Fibroblast of lung (primary cell): ENCODE results near the gene PIMREG. TPM values are rescaled to one million over a fixed set of nuclear protein-coding genes. Genes with fewer than 3 reads are reported as not detected.

ENCODE experiments used
- DNase-seq, 2 donors: peaks; one replicate each; pipeline versions ENCODE4 v3.0.0 to v3.0.0-alpha.2; 2010; ENCODE audit warnings: low read depth in 2 of 2
- H2AFZ ChIP-seq: 2 replicates; pipeline ENCODE4 v1.5.1; 2012; ENCODE audit warnings: low read length, control low read depth, inconsistent platforms
- H3K27ac ChIP-seq: 2 replicates; pipeline ENCODE4 v1.5.1; 2011; ENCODE audit warnings: low read length, control low read depth; ENCODE audit not compliant: insufficient read depth
- H3K27me3 ChIP-seq: 2 replicates; pipeline ENCODE4 v1.5.1; 2011; ENCODE audit warnings: mild to moderate bottlenecking, low read length; ENCODE audit not compliant: control insufficient read depth, insufficient read depth
- H3K36me3 ChIP-seq: 2 replicates; pipeline ENCODE4 v1.5.1; 2011; ENCODE audit warnings: low read length; ENCODE audit not compliant: control insufficient read depth, insufficient read depth
- H3K4me1 ChIP-seq: 2 replicates; pipeline ENCODE4 v1.5.1; 2011; ENCODE audit warnings: low read length; ENCODE audit not compliant: control insufficient read depth, insufficient read depth; ENCODE audit errors: extremely low read depth
- H3K4me2 ChIP-seq: 2 replicates; pipeline ENCODE4 v1.5.1; 2011; ENCODE audit warnings: low read length, control low read depth; ENCODE audit not compliant: insufficient read depth; ENCODE audit errors: extremely low read depth
- H3K4me3 ChIP-seq, 4 experiments: fragments of 200-600 bp in 1 of 4; sonication (generic) in 1 of 4; replicated peaks in 1 of 4; 2 replicates each; pipeline ENCODE4 v1.5.1; 2011 to 2016; ENCODE audit warnings: low read length in 4 of 4, low read depth in 3 of 4, mild to moderate bottlenecking in 3 of 4, control low read depth in 2 of 4, inconsistent platforms in 1 of 4, mixed read lengths in 1 of 4; ENCODE audit not compliant: insufficient read depth in 1 of 4; ENCODE audit errors: control extremely low read depth in 1 of 4
- H3K79me2 ChIP-seq: 2 replicates; pipeline ENCODE4 v1.5.1; 2012; ENCODE audit warnings: mild to moderate bottlenecking, low read length, inconsistent platforms; ENCODE audit not compliant: control insufficient read depth, insufficient read depth
- H3K9ac ChIP-seq: 2 replicates; pipeline ENCODE4 v1.5.1; 2011; ENCODE audit warnings: mild to moderate bottlenecking, low read length, control low read depth; ENCODE audit not compliant: insufficient read depth
- H3K9me3 ChIP-seq: 2 replicates; pipeline ENCODE4 v1.5.1; 2012; ENCODE audit warnings: low read depth, low read length; ENCODE audit not compliant: control insufficient read depth, insufficient read depth
- H4K20me1 ChIP-seq: 2 replicates; pipeline ENCODE4 v1.5.1; 2011; ENCODE audit warnings: low read length; ENCODE audit not compliant: control insufficient read depth, insufficient read depth; ENCODE audit errors: extremely low read depth
- CTCF ChIP-seq, 2 donors: IDR thresholded peaks in 1 of 2; conservative IDR thresholded peaks in 1 of 2; 1 replicate in 1 of 2; 2 replicates in 1 of 2; pipeline ENCODE4 v1.5.1; 2011 to 2012; ENCODE audit warnings: low read length in 2 of 2, control low read depth in 1 of 2, inconsistent platforms in 1 of 2, low read depth in 1 of 2, mild to moderate bottlenecking in 1 of 2
- EZH2 ChIP-seq: IDR thresholded peaks from 2 replicates; pipeline ENCODE4 v1.5.1; 2012; ENCODE audit warnings: low read length, control low read depth, mild to moderate bottlenecking; ENCODE audit errors: missing control alignments
- polyA plus RNA-seq, 2 donors: library from polyadenylated mRNA; depleted of rRNA in 1 of 2; stranded (reverse) in 1 of 2; unstranded in 1 of 2; fragments of >200 nt; gene quantifications; 2 replicates each; pipeline ENCODE4 v1.2.1, GENCODE V29; 2011 to 2012; ENCODE audit warnings: missing spikeins in 1 of 2
- total RNA-seq: library from RNA; depleted of rRNA; stranded (reverse); fragments of >200 nt; gene quantifications from 2 replicates; pipeline ENCODE4 v1.2.1, GENCODE V29; 2014

Gene PIMREG
- total and polyA plus RNA-seq, 2 donors (not counting 1 experiment from before 2014, with no cell fraction given): 6.5 to 10.6 TPM

- H4K20me1 ChIP-seq: no peaks in the 10 kb centered on the region
- no peaks in the 10 kb centered on the region for H3K27me3 ChIP-seq
- no peaks in the 10 kb centered on the region for H3K79me2 ChIP-seq
- H3K9ac ChIP-seq: no peak overlapping the region
- no peak for TF ChIP-seq CTCF (conservative IDR thresholded peaks at IDR 0.05 in 1 of 2, IDR thresholded peaks at IDR 0.05 in 1 of 2; ENCODE audit: low read depth in 1 of 2, low read length in 2 of 2)
- TF ChIP-seq EZH2: no peak
- no peak for DNase-seq
- no peak overlapping the region for H3K4me2 ChIP-seq
- no peak overlapping the region for H3K27ac ChIP-seq
- no peak overlapping the region for H2AFZ ChIP-seq
- no peaks in the 10 kb centered on the region for H3K36me3 ChIP-seq
- no peaks in the 10 kb centered on the region for H3K9me3 ChIP-seq
- no peak overlapping the region for H3K4me3 ChIP-seq
- no peaks in the 10 kb centered on the region for H3K4me1 ChIP-seq
These were observed 20.3 kb downstream of the PIMREG start for GRCh38 chr17:6464446-6465041.

GRCh38 chr17:6465206-6466003 is 21.1 kb downstream of the PIMREG start:
- Histone ChIP-seq H3K27me3 (no peaks in the 10 kb centered on the region), H3K79me2 (no peaks in the 10 kb centered on the region), H3K4me2 (no peak overlapping the region), H3K4me1 (no peaks in the 10 kb centered on the region), H2AFZ (no peak overlapping the region), H3K36me3 (no peaks in the 10 kb centered on the region), H3K4me3 (no peak overlapping the region), H3K27ac (no peak overlapping the region), H4K20me1 (no peaks in the 10 kb centered on the region), H3K9me3 (no peaks in the 10 kb centered on the region), H3K9ac (no peak overlapping the region)
- TF ChIP-seq EZH2 (no peak), CTCF (conservative IDR thresholded peaks at IDR 0.05 in 1 of 2, IDR thresholded peaks at IDR 0.05 in 1 of 2; ENCODE audit: low read depth in 1 of 2, low read length in 2 of 2) (no peak)
- DNase-seq: no peak

GRCh38 chr17:6467567-6467966 is 23.3 kb downstream of the PIMREG start:
- Histone ChIP-seq H2AFZ (no peak overlapping the region), H3K27ac (no peak overlapping the region), H3K4me2 (no peak overlapping the region), H3K27me3 (no peaks in the 10 kb centered on the region), H3K4me3 (no peak overlapping the region), H4K20me1 (no peaks in the 10 kb centered on the region), H3K79me2 (no peaks in the 10 kb centered on the region), H3K36me3 (no peaks in the 10 kb centered on the region), H3K9ac (no peak overlapping the region), H3K4me1 (no peaks in the 10 kb centered on the region), H3K9me3 (no peaks in the 10 kb centered on the region)
- DNase-seq: no peak
- TF ChIP-seq EZH2: no peak
- TF ChIP-seq CTCF (conservative IDR thresholded peaks at IDR 0.05 in 1 of 2, IDR thresholded peaks at IDR 0.05 in 1 of 2; ENCODE audit: low read depth in 1 of 2, low read length in 2 of 2): no peak
